Omental fat pad (tissue), 4 donors: ENCODE data around the gene KIAA0232. TPM values are rescaled to one million over a fixed set of nuclear protein-coding genes. Genes with fewer than 3 reads are reported as not detected.
A peak's percentile ranks its signal among the peaks of the same experiment; 100 is the strongest.

Experiments
- ATAC-seq: fragments of 150-250 bp; one replicate; pipeline ENCODE4 v1.9.1; 2016; ENCODE audit warnings: mild to moderate bottlenecking, moderate library complexity; ENCODE audit not compliant: low FRiP score
- DNase-seq: peaks from one replicate; pipeline ENCODE4 v3.0.0-alpha.2; 2019; ENCODE audit warnings: low spot score
- CTCF ChIP-seq, 3 donors: fragments of 450-650 bp; IDR thresholded peaks; one replicate each; pipeline ENCODE4 v1.5.1; 2016 to 2017; ENCODE audit warnings: antibody characterized with exemption in 3 of 3, mild to moderate bottlenecking in 3 of 3, moderate library complexity in 2 of 3
- total RNA-seq, 4 donors: library from RNA; depleted of rRNA; stranded (reverse); fragments of >200 nt; gene quantifications; one replicate each; pipeline ENCODE4 v1.1.0, GENCODE V29; 2016

KIAA0232 gene
- total RNA-seq, 4 donors from 2014 or later, result 26.4 to 29.8 (median 27.0) TPM

GRCh38 chr4:6917461-6918271 lies 135.1 kb downstream of the KIAA0232 start:
- peak; percentile 55 for ATAC-seq
- DNase-seq, result peak; percentile 56
- TF ChIP-seq CTCF (IDR thresholded peaks at IDR 0.05), result peak in 1 of 3 donors; percentile 18

- DNase-seq (no peak), ATAC-seq (no peak)
- TF ChIP-seq CTCF (IDR thresholded peaks at IDR 0.05), result no peak
Observed at GRCh38 chr4:6918338-6918737, 135.8 kb downstream of the KIAA0232 start.

- TF ChIP-seq CTCF (IDR thresholded peaks at IDR 0.05), result no peak
- no peak for DNase-seq
- ATAC-seq, result no peak
Observed at GRCh38 chr4:6920171-6920570, 137.6 kb downstream of the KIAA0232 start.

- no peak for TF ChIP-seq CTCF (IDR thresholded peaks at IDR 0.05)
- ATAC-seq, result no peak
Observed at GRCh38 chr4:6923507-6923906, 141.0 kb downstream of the KIAA0232 start.

GRCh38 chr4:6924361-6924779 lies 141.8 kb downstream of the KIAA0232 start:
- DNase-seq (no peak), ATAC-seq (peak; percentile 6)
- no peak for TF ChIP-seq CTCF (IDR thresholded peaks at IDR 0.05)

More at GRCh38 chr4:6923507-6923906, 141.0 kb downstream of the KIAA0232 start:
- DNase-seq, result no peak

GRCh38 chr4:6925357-6925836 lies 142.9 kb downstream of the KIAA0232 start:
- ATAC-seq (no peak), DNase-seq (no peak)
- TF ChIP-seq CTCF (IDR thresholded peaks at IDR 0.05), result no peak

- no peak for TF ChIP-seq CTCF (IDR thresholded peaks at IDR 0.05)
- ATAC-seq (no peak), DNase-seq (no peak)
Observed at GRCh38 chr4:6926081-6926480, 143.6 kb downstream of the KIAA0232 start.
